ENCODE data around the gene P3H2.

Gene P3H2

DNA sequence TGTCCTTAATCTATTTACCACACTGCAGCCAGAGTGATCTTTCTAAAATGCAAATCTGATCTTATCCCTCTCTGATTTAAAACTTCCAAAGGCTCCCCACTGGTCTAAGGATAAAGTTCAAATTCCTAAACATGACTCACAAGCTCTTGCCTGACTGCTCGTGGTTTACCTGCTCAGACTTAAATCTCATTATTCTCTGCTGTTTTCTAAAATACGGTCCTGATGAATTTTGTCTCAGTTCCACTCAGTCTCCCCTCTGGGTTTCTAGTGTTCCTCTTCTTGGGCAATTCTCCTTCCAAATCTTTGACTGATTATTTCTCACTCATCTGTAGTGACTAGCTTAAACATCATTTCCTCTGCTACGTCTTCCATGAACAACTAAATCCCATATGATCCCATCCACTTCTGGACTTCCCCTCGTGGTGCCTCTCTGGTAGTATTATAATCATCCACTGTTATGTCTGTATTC lies 108.3 kb downstream of the P3H2 start:
- TF ChIP-seq, protein P1, sequence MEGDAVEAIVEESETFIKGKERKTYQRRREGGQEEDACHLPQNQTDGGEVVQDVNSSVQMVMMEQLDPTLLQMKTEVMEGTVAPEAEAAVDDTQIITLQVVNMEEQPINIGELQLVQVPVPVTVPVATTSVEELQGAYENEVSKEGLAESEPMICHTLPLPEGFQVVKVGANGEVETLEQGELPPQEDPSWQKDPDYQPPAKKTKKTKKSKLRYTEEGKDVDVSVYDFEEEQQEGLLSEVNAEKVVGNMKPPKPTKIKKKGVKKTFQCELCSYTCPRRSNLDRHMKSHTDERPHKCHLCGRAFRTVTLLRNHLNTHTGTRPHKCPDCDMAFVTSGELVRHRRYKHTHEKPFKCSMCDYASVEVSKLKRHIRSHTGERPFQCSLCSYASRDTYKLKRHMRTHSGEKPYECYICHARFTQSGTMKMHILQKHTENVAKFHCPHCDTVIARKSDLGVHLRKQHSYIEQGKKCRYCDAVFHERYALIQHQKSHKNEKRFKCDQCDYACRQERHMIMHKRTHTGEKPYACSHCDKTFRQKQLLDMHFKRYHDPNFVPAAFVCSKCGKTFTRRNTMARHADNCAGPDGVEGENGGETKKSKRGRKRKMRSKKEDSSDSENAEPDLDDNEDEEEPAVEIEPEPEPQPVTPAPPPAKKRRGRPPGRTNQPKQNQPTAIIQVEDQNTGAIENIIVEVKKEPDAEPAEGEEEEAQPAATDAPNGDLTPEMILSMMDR (conservative IDR thresholded peaks at IDR 0.05; ENCODE audit: low read depth, low read length), result no peak
- DNase-seq (ENCODE audit: low read depth), result peak; percentile 77
- H3K4me3 ChIP-seq (ENCODE audit: low read depth, low read length), result no peak overlapping the region

DNA sequence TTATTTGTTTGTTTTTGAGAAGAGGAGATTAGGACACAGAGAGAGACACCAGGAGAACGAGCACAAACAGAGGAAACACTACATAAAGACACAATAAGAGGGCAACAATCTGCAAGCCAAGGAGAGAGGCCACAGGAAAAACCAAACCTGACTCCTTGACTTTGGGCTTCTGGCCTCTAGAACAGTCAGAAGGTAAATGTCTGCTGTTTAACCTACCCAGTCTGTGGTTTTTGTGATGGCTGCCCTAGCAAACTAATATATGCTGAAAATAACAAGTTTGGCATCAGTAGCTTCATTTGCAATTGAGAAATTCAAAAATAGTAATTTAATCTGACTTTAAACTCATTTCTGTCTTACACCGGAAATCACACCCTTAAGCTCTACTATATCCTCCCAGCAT lies 110.2 kb downstream of the P3H2 start:
- H3K4me3 ChIP-seq (ENCODE audit: low read depth, low read length), result no peak overlapping the region
- TF ChIP-seq, protein P1 (conservative IDR thresholded peaks at IDR 0.05; ENCODE audit: low read depth, low read length), result no peak
- DNase-seq (ENCODE audit: low read depth), result no peak

DNA sequence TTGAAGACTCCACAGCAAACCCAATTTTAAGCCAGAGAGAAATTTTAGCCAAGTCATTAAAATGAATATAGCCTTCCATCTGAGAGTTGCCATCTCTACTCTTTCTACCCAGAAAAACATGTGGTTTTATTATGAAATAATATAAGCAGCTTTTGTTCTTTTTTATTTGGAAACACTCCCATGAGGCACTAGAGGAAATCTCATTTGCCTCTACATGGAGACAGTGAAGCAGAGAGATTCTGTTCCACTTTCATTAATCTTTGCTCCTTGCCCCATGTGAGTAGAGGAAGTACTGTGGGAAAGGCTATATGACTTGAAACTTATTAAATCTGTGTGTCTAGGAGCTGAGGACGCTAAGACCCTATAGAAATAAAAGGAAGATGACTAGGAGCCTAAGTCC lies 111.1 kb downstream of the P3H2 start:
- H3K4me3 ChIP-seq (ENCODE audit: low read depth, low read length), result no peak overlapping the region
- DNase-seq (ENCODE audit: low read depth), result no peak
- TF ChIP-seq, protein P1 (conservative IDR thresholded peaks at IDR 0.05; ENCODE audit: low read depth, low read length), result no peak

DNA sequence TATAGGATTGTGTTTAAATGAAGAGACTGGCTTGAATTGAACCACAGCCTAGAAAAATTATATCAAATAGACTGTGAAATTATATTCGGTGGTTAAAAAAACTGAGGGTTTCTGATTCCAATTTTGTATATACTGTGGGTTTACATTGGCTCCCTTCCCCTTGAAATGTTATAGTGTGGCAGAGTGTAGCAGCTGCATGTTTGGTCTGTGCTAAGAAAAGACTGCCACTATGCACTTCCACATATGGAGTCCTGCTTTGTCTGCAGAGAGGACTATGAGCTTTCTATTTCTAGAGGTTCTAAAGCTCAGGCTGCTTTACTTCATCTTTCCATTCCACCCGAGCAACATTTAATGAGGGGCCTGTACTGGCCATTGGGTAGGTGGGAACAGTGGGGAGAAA lies 112.3 kb downstream of the P3H2 start:
- TF ChIP-seq, protein P1 (conservative IDR thresholded peaks at IDR 0.05; ENCODE audit: low read depth, low read length), result no peak
- no peak for DNase-seq (ENCODE audit: low read depth)
- no peak overlapping the region for H3K4me3 ChIP-seq (ENCODE audit: low read depth, low read length)

DNA sequence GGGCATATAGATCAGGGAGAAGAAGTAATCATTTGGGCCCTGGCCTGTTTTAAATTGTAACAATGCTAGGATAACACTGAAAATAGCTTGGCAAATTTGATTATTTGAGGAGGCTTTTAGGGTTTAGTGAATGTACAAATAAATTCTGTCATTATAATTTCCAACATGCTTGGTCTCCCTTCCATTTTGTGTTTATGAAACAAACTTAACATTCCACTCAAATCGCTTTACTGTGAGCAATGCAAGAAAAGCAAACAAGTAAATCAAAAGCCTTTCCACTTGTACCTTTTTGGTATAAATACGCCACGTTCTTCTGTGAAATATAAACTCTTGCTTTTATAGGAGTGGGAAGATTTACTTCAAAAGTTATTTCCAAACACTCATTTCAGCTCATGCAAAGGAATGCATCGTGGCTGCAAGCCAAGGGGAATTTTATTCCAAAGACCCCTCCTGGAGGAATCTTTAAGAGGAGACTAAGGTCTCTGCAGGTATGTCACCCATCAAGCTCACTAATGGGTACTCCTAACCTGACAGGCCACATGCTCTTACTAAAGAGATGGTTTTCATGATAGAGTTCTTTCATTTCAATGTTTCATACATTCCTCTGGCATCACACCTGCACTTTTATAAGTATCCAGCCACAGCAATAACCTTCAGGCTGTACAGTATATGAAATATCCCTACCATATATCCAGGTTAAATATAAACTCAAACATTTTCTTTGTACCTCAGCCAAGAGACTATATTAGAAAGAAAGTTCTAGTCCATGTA lies 115.2 kb downstream of the P3H2 start:
- no peak for DNase-seq (ENCODE audit: low read depth)
- no peak overlapping the region for H3K4me3 ChIP-seq (ENCODE audit: low read depth, low read length)
- TF ChIP-seq, protein P1 (conservative IDR thresholded peaks at IDR 0.05; ENCODE audit: low read depth, low read length), result no peak

DNA sequence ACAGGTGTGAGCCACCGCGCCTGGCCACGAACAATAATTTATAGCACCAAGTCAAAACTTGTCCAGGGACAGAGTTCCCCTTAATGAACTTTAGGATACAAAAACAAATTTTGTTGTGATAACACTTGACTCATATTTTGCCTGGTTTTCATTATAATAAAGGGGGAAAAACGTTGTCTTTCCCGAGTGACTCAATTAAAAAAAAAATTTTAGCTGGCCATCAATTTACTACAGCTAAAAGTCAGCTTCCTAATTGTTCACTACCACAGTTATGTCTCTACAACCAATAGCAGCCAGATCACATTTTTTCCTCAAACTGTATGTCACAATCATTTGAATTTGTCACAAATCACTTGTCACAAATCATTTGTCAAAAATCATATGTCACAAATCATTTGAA lies 116.0 kb downstream of the P3H2 start:
- H3K4me3 ChIP-seq (ENCODE audit: low read depth, low read length), result no peak overlapping the region
- no peak for DNase-seq (ENCODE audit: low read depth)
- TF ChIP-seq, protein P1 (conservative IDR thresholded peaks at IDR 0.05; ENCODE audit: low read depth, low read length), result no peak

DNA sequence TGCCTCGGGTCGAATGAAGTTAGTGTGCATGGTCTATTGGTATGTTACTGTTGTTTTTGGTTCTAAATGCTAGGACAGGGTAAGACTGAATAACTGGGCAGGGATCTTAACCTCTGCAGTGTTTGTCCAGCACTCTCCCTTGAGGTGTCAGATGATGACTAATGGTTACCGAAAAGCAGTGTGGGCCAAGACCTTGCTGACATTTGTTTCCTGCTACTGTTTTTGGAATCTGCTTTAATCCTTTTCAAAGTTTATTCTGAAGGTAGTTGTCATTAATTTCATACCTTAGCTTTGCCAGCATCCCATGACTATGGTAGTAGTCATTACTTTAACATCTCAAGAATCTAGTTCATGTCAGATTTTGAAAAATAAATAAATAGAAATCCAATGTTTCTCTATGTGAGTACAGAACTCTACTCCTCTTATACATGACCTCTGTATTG lies 117.0 kb downstream of the P3H2 start:
- DNase-seq (ENCODE audit: low read depth), result peak; percentile 84
- TF ChIP-seq, protein P1 (conservative IDR thresholded peaks at IDR 0.05; ENCODE audit: low read depth, low read length), result no peak
- no peak overlapping the region for H3K4me3 ChIP-seq (ENCODE audit: low read depth, low read length)

Measured in choroid plexus epithelial cell (primary cell).